OCI-LY1 (cell line): ENCODE results near the gene RHOV.

Source experiments
- H2AFZ ChIP-seq: fragments of 200-600 bp; sonication (generic), shearing (Covaris generic); 2 replicates; pipeline ENCODE4 v1.6.0; 2014; ENCODE audit warnings: antibody characterized with exemption, mild to moderate bottlenecking, low read length
- H3F3A ChIP-seq: fragments of 200-600 bp; sonication (generic), shearing (Covaris generic); 2 replicates; pipeline ENCODE4 v1.6.0; 2014; ENCODE audit warnings: mild to moderate bottlenecking, antibody characterized with exemption, low read length, moderate library complexity; ENCODE audit not compliant: insufficient read depth
- H3K27ac ChIP-seq: fragments of 200-600 bp; sonication (generic); 2 replicates; pipeline ENCODE4 v1.5.1; 2014; ENCODE audit warnings: low read length, mixed run types, mild to moderate bottlenecking, low read depth; ENCODE audit not compliant: poor library complexity, severe bottlenecking
- H3K27me3 ChIP-seq: fragments of 200-600 bp; sonication (generic); 2 replicates; pipeline ENCODE4 v1.6.0; 2014; ENCODE audit warnings: antibody characterized with exemption, mild to moderate bottlenecking, low read length, moderate library complexity; ENCODE audit not compliant: insufficient read depth
- H3K36me3 ChIP-seq: fragments of 200-600 bp; sonication (generic); 2 replicates; pipeline ENCODE4 v1.6.1; 2014; ENCODE audit warnings: mild to moderate bottlenecking, antibody characterized with exemption, low read length, moderate library complexity, mixed read lengths; ENCODE audit not compliant: insufficient read depth
- H3K4me1 ChIP-seq: fragments of 200-600 bp; sonication (generic); 2 replicates; pipeline ENCODE4 v1.5.1; 2014; ENCODE audit warnings: mild to moderate bottlenecking, low read length, moderate library complexity; ENCODE audit not compliant: insufficient read depth, severe bottlenecking
- H3K4me2 ChIP-seq: fragments of 200-600 bp; sonication (generic), shearing (Covaris generic); 2 replicates; pipeline ENCODE4 v1.6.1; 2014; ENCODE audit warnings: low read length
- H3K4me3 ChIP-seq: fragments of 200-600 bp; sonication (generic); 2 replicates; pipeline ENCODE4 v1.5.1; 2014; ENCODE audit warnings: low read length, low read depth, mild to moderate bottlenecking, mixed read lengths; ENCODE audit not compliant: poor library complexity, severe bottlenecking
- H3K79me2 ChIP-seq: fragments of 200-600 bp; shearing (Covaris generic); 2 replicates; pipeline ENCODE4 v1.6.1; 2016; ENCODE audit warnings: mixed run types, low read length, mixed read lengths; ENCODE audit not compliant: insufficient read depth
- H3K9ac ChIP-seq: fragments of 200-600 bp; sonication (generic), shearing (Covaris generic); 2 replicates; pipeline ENCODE4 v1.6.1; 2014; ENCODE audit warnings: mild to moderate bottlenecking, low read length, mixed read lengths
- H3K9me2 ChIP-seq: fragments of 200-600 bp; sonication (generic), shearing (Covaris generic); 2 replicates; pipeline ENCODE4 v1.6.1; 2014; ENCODE audit warnings: low read depth, mild to moderate bottlenecking, low read length, mixed read lengths
- H3K9me3 ChIP-seq: fragments of 200-600 bp; shearing (Covaris generic); 2 replicates; pipeline ENCODE4 v1.6.1; 2014; ENCODE audit warnings: low read length, mixed read lengths
- H4K20me1 ChIP-seq: fragments of 200-600 bp; sonication (generic), shearing (Covaris generic); 2 replicates; pipeline ENCODE4 v1.6.0; 2016; ENCODE audit warnings: mild to moderate bottlenecking, low read length; ENCODE audit not compliant: insufficient read depth
- EZH2 ChIP-seq: fragments of 200-600 bp; sonication (generic), shearing (Covaris generic); IDR thresholded peaks from 2 replicates; pipeline ENCODE4 v1.8.0; 2017; ENCODE audit warnings: borderline replicate concordance, mixed run types, mild to moderate bottlenecking, antibody characterized with exemption, low read length, moderate library complexity, mixed read lengths
- TF ChIP-seq, protein P1 (sequence below): fragments of 200-600 bp; sonication (generic), shearing (Covaris generic); IDR thresholded peaks from 2 replicates; pipeline ENCODE4 v1.5.1; 2017; ENCODE audit warnings: mild to moderate bottlenecking, antibody characterized with exemption, low read length, moderate library complexity, mixed read lengths

Gene RHOV

DNA sequence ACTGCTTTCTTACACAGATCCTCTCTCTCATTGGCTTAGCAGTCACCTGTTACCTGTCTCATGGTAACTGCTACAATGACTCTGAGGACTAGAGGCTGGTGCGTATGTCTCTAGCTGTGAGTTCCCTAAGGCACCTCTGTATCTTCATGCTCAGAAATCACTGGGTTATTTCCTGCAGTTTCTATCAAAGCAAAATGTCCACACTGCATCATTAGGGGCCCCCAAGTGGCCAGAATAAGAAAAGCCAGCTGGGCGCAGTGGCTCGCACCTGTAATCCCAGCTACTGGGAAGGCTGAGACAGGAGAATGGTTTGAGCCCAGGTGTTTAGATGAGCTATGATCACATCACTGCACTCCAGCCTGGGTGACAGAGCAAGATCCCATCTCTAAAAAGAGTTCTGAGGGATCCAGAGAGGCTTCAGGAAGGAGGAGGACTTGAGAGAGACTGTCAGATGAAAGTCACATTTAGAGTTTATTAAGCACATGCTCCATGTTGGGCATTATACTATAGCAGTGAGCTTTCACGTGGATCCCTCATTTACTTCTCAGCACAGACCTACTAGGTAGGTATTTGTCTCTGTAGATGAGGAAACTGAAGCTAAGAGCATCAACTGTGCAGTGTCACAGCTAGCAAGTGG, 17.9 kb upstream of the RHOV start:
- no peak overlapping the region for H3K4me2 ChIP-seq
- no peaks in the 10 kb centered on the region for H4K20me1 ChIP-seq
- no peak overlapping the region for H2AFZ ChIP-seq

DNA sequence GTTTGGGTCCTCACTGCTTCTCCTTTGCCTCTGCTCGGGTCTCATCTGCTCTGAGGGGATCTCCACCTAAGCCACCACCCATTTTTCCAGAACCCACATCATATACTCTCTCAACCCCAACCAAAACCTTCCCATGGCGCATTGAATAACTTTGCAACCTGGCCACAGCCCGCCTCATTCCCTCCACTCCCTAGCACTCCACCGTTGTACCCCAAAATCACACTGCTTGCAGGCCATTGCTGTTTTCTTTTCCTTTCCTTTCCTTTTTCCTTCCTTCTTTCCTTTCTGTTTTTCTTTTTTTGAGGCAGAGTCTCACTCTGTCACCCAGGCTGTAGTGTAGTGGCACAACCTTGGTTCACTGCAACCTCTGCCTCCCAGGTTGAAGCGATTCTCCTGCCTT, 17.1 kb upstream of the RHOV start:
- Histone ChIP-seq H3K4me3 (no peak overlapping the region), H3K4me1 (peaks cover 17% of the 10 kb centered on the region), H3K27me3 (no peaks in the 10 kb centered on the region; the same call in 1 of the 2 replicates), H3K36me3 (peaks cover 4% of the 10 kb centered on the region; the same call in 1 of the 2 replicates), H3K9ac (no peak overlapping the region), H3K9me3 (no peaks in the 10 kb centered on the region), H3K79me2 (no peaks in the 10 kb centered on the region), H4K20me1 (no peaks in the 10 kb centered on the region), H3F3A (no peaks in the 10 kb centered on the region), H3K27ac (no peak overlapping the region), H2AFZ (no peak overlapping the region), H3K4me2 (no peak overlapping the region), H3K9me2 (no peaks in the 10 kb centered on the region)
- no peak for TF ChIP-seq EZH2
- TF ChIP-seq, protein P1, sequence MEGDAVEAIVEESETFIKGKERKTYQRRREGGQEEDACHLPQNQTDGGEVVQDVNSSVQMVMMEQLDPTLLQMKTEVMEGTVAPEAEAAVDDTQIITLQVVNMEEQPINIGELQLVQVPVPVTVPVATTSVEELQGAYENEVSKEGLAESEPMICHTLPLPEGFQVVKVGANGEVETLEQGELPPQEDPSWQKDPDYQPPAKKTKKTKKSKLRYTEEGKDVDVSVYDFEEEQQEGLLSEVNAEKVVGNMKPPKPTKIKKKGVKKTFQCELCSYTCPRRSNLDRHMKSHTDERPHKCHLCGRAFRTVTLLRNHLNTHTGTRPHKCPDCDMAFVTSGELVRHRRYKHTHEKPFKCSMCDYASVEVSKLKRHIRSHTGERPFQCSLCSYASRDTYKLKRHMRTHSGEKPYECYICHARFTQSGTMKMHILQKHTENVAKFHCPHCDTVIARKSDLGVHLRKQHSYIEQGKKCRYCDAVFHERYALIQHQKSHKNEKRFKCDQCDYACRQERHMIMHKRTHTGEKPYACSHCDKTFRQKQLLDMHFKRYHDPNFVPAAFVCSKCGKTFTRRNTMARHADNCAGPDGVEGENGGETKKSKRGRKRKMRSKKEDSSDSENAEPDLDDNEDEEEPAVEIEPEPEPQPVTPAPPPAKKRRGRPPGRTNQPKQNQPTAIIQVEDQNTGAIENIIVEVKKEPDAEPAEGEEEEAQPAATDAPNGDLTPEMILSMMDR = no peak

More for the DNA sequence above, 17.9 kb upstream of the RHOV start:
- H3K27me3 ChIP-seq = no peaks in the 10 kb centered on the region; the same call in 1 of the 2 replicates
- TF ChIP-seq EZH2 = no peak
- TF ChIP-seq, protein P1 = peak; percentile 78
- H3K9me2 ChIP-seq = no peaks in the 10 kb centered on the region
- H3K9ac ChIP-seq = no peak overlapping the region
- H3K9me3 ChIP-seq = no peaks in the 10 kb centered on the region
- H3F3A ChIP-seq = no peaks in the 10 kb centered on the region
- H3K79me2 ChIP-seq = no peaks in the 10 kb centered on the region
- H3K4me3 ChIP-seq = no peak overlapping the region
- no peak overlapping the region for H3K27ac ChIP-seq
- peaks cover 11% of the 10 kb centered on the region; the same call in 1 of the 2 replicates for H3K36me3 ChIP-seq
- H3K4me1 ChIP-seq = peaks cover 17% of the 10 kb centered on the region

DNA sequence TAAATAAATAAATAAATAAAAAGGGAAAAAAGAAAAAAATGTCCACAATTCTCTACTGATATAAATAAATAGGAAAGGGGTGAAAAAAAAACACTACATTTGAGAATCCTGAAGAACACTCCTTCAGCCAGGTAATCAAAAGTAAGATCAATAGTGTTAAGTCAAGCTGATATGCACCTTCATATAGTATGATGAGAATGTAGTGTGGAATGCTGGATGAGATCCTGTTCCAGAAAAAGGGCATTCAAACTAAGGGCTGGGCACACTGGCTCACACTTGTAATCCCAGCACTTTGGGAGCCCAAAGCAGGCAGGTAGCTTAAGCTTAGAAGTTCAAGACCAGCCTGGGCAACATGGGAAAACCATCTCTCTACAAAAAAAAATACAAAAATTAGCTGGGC, 15.1 kb upstream of the RHOV start:
- Histone ChIP-seq H3K9ac (no peak overlapping the region), H3K79me2 (no peaks in the 10 kb centered on the region), H2AFZ (no peak overlapping the region), H4K20me1 (no peaks in the 10 kb centered on the region), H3K9me2 (no peaks in the 10 kb centered on the region), H3K4me3 (no peak overlapping the region), H3K27ac (no peak overlapping the region), H3K4me1 (peaks cover 5% of the 10 kb centered on the region), H3K9me3 (no peaks in the 10 kb centered on the region), H3K4me2 (no peak overlapping the region), H3K27me3 (no peaks in the 10 kb centered on the region; the same call in 1 of the 2 replicates), H3F3A (no peaks in the 10 kb centered on the region), H3K36me3 (no peaks in the 10 kb centered on the region)
- TF ChIP-seq, protein P1 = no peak
- TF ChIP-seq EZH2 = no peak
